Prostate gland (tissue), 2 donors: ENCODE measurements around the gene OR2T2.
"Not testable (repeated sequence)": the region's sequence is repeated elsewhere in the genome, so short reads cannot be mapped to it uniquely, and the experiment has no call there.

Source experiments
- POLR2A ChIP-seq: fragments of 450-650 bp; IDR thresholded peaks from one replicate; pipeline ENCODE4 v1.6.1; 2016; ENCODE audit warnings: antibody characterized with exemption, mild to moderate bottlenecking
- POLR2AphosphoS5 ChIP-seq: sonication (generic); formaldehyde crosslinking; IDR thresholded peaks from one replicate; pipeline ENCODE4 v1.6.1; 2017; ENCODE audit warnings: antibody characterized with exemption
- TF ChIP-seq, protein P1 (sequence below), 4 experiments: fragments of 200-600 bp in 2 of 4; fragments of 450-650 bp in 2 of 4; sonication (generic) in 2 of 4; IDR thresholded peaks; 1 replicate in 3 of 4; 2 replicates in 1 of 4; pipeline ENCODE4 v1.5.1; 2016 to 2019; ENCODE audit warnings: antibody characterized with exemption in 4 of 4, mild to moderate bottlenecking in 2 of 4, moderate library complexity in 2 of 4

DNA sequence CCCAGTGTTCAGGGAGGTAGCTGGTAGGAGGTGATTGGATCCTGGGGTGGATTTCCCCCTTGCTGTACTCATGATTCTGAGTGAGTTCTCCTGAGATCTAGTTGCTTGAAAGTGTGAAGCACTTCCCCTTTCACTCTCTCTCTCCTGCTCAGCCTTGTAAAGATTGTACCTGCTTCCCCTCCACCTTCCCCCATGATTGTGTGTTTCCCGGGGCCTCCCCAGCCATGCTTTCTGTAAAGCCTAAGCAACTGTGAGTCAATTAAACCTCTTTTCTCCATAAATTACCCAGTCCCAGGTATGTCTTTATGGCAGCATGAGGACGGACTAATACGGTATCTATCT is 17.3 kb upstream of the OR2T2 start:
- TF ChIP-seq POLR2AphosphoS5, POLR2A: not testable (repeated sequence)
- TF ChIP-seq, protein P1, sequence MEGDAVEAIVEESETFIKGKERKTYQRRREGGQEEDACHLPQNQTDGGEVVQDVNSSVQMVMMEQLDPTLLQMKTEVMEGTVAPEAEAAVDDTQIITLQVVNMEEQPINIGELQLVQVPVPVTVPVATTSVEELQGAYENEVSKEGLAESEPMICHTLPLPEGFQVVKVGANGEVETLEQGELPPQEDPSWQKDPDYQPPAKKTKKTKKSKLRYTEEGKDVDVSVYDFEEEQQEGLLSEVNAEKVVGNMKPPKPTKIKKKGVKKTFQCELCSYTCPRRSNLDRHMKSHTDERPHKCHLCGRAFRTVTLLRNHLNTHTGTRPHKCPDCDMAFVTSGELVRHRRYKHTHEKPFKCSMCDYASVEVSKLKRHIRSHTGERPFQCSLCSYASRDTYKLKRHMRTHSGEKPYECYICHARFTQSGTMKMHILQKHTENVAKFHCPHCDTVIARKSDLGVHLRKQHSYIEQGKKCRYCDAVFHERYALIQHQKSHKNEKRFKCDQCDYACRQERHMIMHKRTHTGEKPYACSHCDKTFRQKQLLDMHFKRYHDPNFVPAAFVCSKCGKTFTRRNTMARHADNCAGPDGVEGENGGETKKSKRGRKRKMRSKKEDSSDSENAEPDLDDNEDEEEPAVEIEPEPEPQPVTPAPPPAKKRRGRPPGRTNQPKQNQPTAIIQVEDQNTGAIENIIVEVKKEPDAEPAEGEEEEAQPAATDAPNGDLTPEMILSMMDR (IDR thresholded peaks at IDR 0.05), result not testable (repeated sequence)
